GM19328 (cell line): ENCODE results near the gene TMPRSS5.
A peak's percentile ranks its signal among the peaks of the same experiment; 100 is the strongest.
"Not testable (repeated sequence)": the region's sequence is repeated elsewhere in the genome, so short reads cannot be mapped to it uniquely, and the experiment has no call there.

ENCODE experiments used
- ATAC-seq: cut with Tn5 transposase; IDR thresholded peaks from one replicate; pipeline ENCODE4 v1.9.1; 2021; ENCODE audit warnings: mild to moderate bottlenecking, moderate library complexity; ENCODE audit not compliant: unreplicated experiment

The TMPRSS5 gene

GRCh38 chr11:113697756-113698407 lies 8.2 kb downstream of the TMPRSS5 start:
- no peak for ATAC-seq

- ATAC-seq, result no peak
Observed at GRCh38 chr11:113697111-113697510, 9.0 kb downstream of the TMPRSS5 start.

- no peak for ATAC-seq
Observed at GRCh38 chr11:113695207-113695606, 10.9 kb downstream of the TMPRSS5 start.

GRCh38 chr11:113694390-113694789 lies 11.7 kb downstream of the TMPRSS5 start:
- ATAC-seq, result no peak

- no peak for ATAC-seq
Observed at GRCh38 chr11:113693030-113693429, 13.1 kb downstream of the TMPRSS5 start.

GRCh38 chr11:113690619-113691569 lies 15.2 kb downstream of the TMPRSS5 start:
- no peak for ATAC-seq

GRCh38 chr11:113689768-113690618 lies 16.1 kb downstream of the TMPRSS5 start:
- ATAC-seq, result no peak

- no peak for ATAC-seq
Observed at GRCh38 chr11:113685654-113686359, 20.3 kb downstream of the TMPRSS5 start.

GRCh38 chr11:113684496-113684895 lies 21.6 kb downstream of the TMPRSS5 start:
- ATAC-seq, result no peak

GRCh38 chr11:113683481-113684046 lies 22.5 kb downstream of the TMPRSS5 start:
- no peak for ATAC-seq

- no peak for ATAC-seq
Observed at GRCh38 chr11:113681711-113682413, 24.2 kb downstream of the TMPRSS5 start.

GRCh38 chr11:113681282-113681681 lies 24.8 kb downstream of the TMPRSS5 start:
- ATAC-seq, result no peak

- ATAC-seq, result no peak
Observed at GRCh38 chr11:113677685-113678084, 28.4 kb downstream of the TMPRSS5 start.

GRCh38 chr11:113675565-113675964 lies 30.5 kb downstream of the TMPRSS5 start:
- ATAC-seq, result no peak

- ATAC-seq, result peak; percentile 73
Observed at GRCh38 chr11:113675003-113675561, 31.0 kb downstream of the TMPRSS5 start.

GRCh38 chr11:113674397-113674685 lies 31.8 kb downstream of the TMPRSS5 start:
- ATAC-seq, result no peak

- no peak for ATAC-seq
Observed at GRCh38 chr11:113673550-113674396, 32.3 kb downstream of the TMPRSS5 start.

- ATAC-seq, result not testable (repeated sequence)
Observed at GRCh38 chr11:113671914-113672313, 34.2 kb downstream of the TMPRSS5 start.

- ATAC-seq, result no peak
Observed at GRCh38 chr11:113670831-113671215, 35.3 kb downstream of the TMPRSS5 start.
